Neural progenitor cell (in vitro differentiated cells): ENCODE data around the gene PEMT.

ENCODE experiments used
- EZH2 ChIP-seq: fragments of 200-600 bp; sonication (generic); IDR thresholded peaks from 2 replicates; pipeline ENCODE4 v1.6.1; 2017; ENCODE audit warnings: antibody characterized with exemption, mild to moderate bottlenecking, moderate library complexity
- TF ChIP-seq, protein P1 (sequence below): fragments of 200-600 bp; sonication (generic); IDR thresholded peaks from 2 replicates; pipeline ENCODE4 v1.5.1; 2017; ENCODE audit warnings: antibody characterized with exemption, mild to moderate bottlenecking

DNA sequence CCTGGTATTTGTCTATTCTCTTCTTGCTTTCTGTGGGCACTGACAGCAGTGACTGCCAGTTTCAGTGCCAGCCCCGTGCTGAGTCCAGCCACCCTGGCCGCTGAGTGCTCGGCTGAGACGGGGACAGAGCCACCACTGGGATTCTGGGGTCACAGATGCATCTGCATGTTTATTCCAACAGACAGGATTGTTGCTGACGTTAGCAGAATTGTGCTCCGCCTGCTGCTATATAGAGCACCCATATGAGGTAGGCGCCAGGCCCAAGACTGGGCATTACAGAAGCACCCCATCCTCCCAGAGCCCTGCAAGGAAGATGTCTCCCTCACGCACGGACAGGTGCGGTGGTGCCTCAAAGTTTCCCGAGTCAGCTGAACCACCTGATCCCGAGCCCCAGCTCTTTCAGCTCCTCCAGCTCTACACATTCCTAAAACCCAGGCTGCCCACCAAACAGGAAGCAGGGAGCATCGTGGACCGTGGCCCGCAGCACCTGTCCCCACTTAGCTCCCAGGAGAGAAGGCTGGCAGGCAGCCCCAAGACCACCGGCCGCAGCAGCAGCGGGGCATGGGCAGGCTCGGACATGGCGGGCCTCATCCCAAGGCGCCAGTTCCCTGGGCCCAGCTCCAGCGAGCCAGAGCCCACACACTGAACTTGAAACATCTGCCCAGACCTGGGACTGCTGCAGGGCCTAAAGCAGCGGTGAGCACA is 50.4 kb downstream of the PEMT start:
- no peak for TF ChIP-seq EZH2
- TF ChIP-seq, protein P1, sequence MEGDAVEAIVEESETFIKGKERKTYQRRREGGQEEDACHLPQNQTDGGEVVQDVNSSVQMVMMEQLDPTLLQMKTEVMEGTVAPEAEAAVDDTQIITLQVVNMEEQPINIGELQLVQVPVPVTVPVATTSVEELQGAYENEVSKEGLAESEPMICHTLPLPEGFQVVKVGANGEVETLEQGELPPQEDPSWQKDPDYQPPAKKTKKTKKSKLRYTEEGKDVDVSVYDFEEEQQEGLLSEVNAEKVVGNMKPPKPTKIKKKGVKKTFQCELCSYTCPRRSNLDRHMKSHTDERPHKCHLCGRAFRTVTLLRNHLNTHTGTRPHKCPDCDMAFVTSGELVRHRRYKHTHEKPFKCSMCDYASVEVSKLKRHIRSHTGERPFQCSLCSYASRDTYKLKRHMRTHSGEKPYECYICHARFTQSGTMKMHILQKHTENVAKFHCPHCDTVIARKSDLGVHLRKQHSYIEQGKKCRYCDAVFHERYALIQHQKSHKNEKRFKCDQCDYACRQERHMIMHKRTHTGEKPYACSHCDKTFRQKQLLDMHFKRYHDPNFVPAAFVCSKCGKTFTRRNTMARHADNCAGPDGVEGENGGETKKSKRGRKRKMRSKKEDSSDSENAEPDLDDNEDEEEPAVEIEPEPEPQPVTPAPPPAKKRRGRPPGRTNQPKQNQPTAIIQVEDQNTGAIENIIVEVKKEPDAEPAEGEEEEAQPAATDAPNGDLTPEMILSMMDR: no peak
